HepG2 (cell line): Measurements from ENCODE around the gene TMCO4. TPM values are rescaled to one million over a fixed set of nuclear protein-coding genes. Genes with fewer than 3 reads are reported as not detected.

Experiments used
- ARID3A ChIP-seq: IDR thresholded peaks from 2 replicates; pipeline ENCODE4 v1.6.1; 2012; ENCODE audit warnings: low read depth, low read length, improper control_type of control experiment
- BATF2 ChIP-seq: sonication (generic); formaldehyde crosslinking; IDR thresholded peaks from 2 replicates; pipeline ENCODE4 v1.8.0; 2022; ENCODE audit warnings: mild to moderate bottlenecking, missing genetic modification reagents, moderate library complexity
- DNMT1 ChIP-seq: sonication (generic); formaldehyde crosslinking; IDR thresholded peaks from 2 replicates; pipeline ENCODE4 v1.5.1; 2020; ENCODE audit warnings: mild to moderate bottlenecking, missing genetic modification reagents
- GATAD1 ChIP-seq: IDR thresholded peaks from 2 replicates; pipeline ENCODE4 v1.6.1; 2016; ENCODE audit warnings: missing genetic modification reagents, missing compliant biosample characterization
- HMGXB3 ChIP-seq: sonication (generic); formaldehyde crosslinking; IDR thresholded peaks from 2 replicates; pipeline ENCODE4 v1.4.0; 2020; ENCODE audit warnings: missing genetic modification reagents, borderline replicate concordance
- HMGXB4 ChIP-seq, 2 experiments: sonication (generic) in 1 of 2; formaldehyde crosslinking in 1 of 2; IDR thresholded peaks; 2 replicates each; pipeline versions ENCODE4 v1.4.0 to v1.6.1; 2018 to 2020; ENCODE audit warnings: missing genetic modification reagents in 2 of 2, borderline replicate concordance in 1 of 2, low read depth in 1 of 2, mild to moderate bottlenecking in 1 of 2, missing biosample characterization in 1 of 2
- KLF13 ChIP-seq: sonication (generic); formaldehyde crosslinking; IDR thresholded peaks from 2 replicates; pipeline ENCODE4 v1.4.0; 2020; ENCODE audit warnings: mild to moderate bottlenecking, missing genetic modification reagents
- MEIS1 ChIP-seq: sonication (generic); formaldehyde crosslinking; IDR thresholded peaks from 2 replicates; pipeline ENCODE4 v1.9.0; 2021; ENCODE audit warnings: mild to moderate bottlenecking, missing genetic modification reagents, moderate library complexity, borderline replicate concordance
- PCBP2 ChIP-seq: fragments of 200-400 bp; formaldehyde crosslinking; optimal IDR thresholded peaks from 2 replicates; pipeline ENCODE3; 2018; ENCODE audit warnings: low read length, low read depth; ENCODE audit not compliant: poor library complexity, severe bottlenecking
- POGK ChIP-seq: sonication (generic); formaldehyde crosslinking; conservative IDR thresholded peaks from 2 replicates; pipeline ENCODE4 v1.8.0; 2022; ENCODE audit warnings: mild to moderate bottlenecking, moderate library complexity, missing genetic modification reagents
- SIN3B ChIP-seq: fragments of 150-350 bp; IDR thresholded peaks from 2 replicates; pipeline ENCODE4 v1.6.1; 2014; ENCODE audit warnings: low read length
- SRSF4 ChIP-seq: fragments of 200-400 bp; formaldehyde crosslinking; IDR thresholded peaks from one replicate; pipeline ENCODE4 v1.6.1; 2018; ENCODE audit warnings: mild to moderate bottlenecking, low read depth, low read length, moderate library complexity; ENCODE audit not compliant: poor library complexity, severe bottlenecking
- ZBTB10 ChIP-seq: sonication (generic); formaldehyde crosslinking; IDR thresholded peaks from 2 replicates; pipeline ENCODE4 v1.4.0; 2020; ENCODE audit warnings: missing genetic modification reagents, borderline replicate concordance
- ZNF17 ChIP-seq: sonication (generic); formaldehyde crosslinking; IDR thresholded peaks from 2 replicates; pipeline ENCODE4 v1.5.0; 2020; ENCODE audit warnings: mild to moderate bottlenecking, missing genetic modification reagents
- polyA plus RNA-seq, 8 experiments: library from polyadenylated mRNA; depleted of rRNA in 3 of 8; stranded (reverse) in 7 of 8; unstranded in 1 of 8; fragments of >200 nt; fragmentation: Illumina TruSeq in 4 of 8; extraction: Trizol in 4 of 8; gene quantifications; 2 replicates each; pipeline versions ENCODE4 v1.2.1 to v1.2.3, GENCODE V29; 2011 to 2016; ENCODE audit warnings: low read depth in 4 of 8, missing spikeins in 1 of 8, mixed read lengths in 1 of 8; ENCODE audit not compliant: insufficient read depth in 1 of 8
- total RNA-seq, 5 experiments: library from RNA; depleted of rRNA; stranded (reverse); fragments of >200 nt; fragmentation: Illumina TruSeq; extraction: Trizol; gene quantifications; 2 replicates each; pipeline ENCODE4 v1.2.3, GENCODE V29; 2016; ENCODE audit warnings: low read depth in 1 of 5

Gene TMCO4
- total and polyA plus RNA-seq, 2 of the 13 experiments (the other 11 are each of a cell fraction or from before 2014, with no cell fraction given) = 2.1 to 4.1 TPM

- TF ChIP-seq ZBTB10 (CRISPR knock-in tag) = no peak
- TF ChIP-seq SRSF4 = no peak
- TF ChIP-seq HMGXB3 (CRISPR knock-in tag) = 0 out of 2 replicates have a peak, but pooled peaks have one; percentile 29
- peak; percentile 38; the same call in 1 of the 2 replicates for TF ChIP-seq GATAD1 (CRISPR knock-in tag)
- no peak for TF ChIP-seq ZNF17 (CRISPR knock-in tag)
- no peak for TF ChIP-seq PCBP2
- TF ChIP-seq DNMT1 (CRISPR knock-in tag) = no peak
- TF ChIP-seq POGK (CRISPR knock-in tag) = 0 out of 2 replicates have a peak, but pooled peaks have one; percentile 11
- peak in 1 of 2 experiments; percentile 32; a peak in 1 of 4 replicates for TF ChIP-seq HMGXB4 (CRISPR knock-in tag; IDR thresholded peaks at IDR 0.05; ENCODE audit: borderline replicate concordance in 1 of 2, low read depth in 1 of 2)
- no peak for TF ChIP-seq KLF13 (CRISPR knock-in tag)
- no peak for TF ChIP-seq SIN3B
- TF ChIP-seq MEIS1 (CRISPR knock-in tag) = no peak
- no peak for TF ChIP-seq ARID3A
- no peak for TF ChIP-seq BATF2 (CRISPR knock-in tag)
Observed at GRCh38 chr1:19651141-19651737, 148.5 kb downstream of the TMCO4 start (continued).
